Measurements from ENCODE around the gene FAM240A.

FAM240A gene

DNA sequence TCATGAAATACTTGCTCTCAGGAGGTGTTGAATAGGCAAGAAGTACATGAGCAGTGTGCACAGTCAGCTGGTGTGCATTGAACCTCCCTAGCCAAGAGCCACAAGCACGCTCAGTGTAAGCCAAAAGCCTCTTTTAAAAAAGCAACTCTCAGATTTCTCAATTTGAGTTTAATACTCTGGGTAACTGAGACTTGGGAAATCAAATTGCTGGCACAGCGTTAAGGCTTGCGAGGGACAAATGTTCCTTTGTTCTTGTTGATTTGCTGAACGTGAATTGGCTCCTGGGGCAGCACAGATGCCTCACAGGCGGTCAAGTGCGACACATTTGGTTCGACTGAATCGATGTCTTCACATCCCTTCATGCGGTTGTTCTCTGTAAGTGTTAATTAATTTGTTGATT lies at the start of gene FAM240A:
Gene FAM240A, plus strand, starts transcription at position 202 of the 400 bp plus-strand sequence. Its CDS starts 159 bp downstream, at position 361.
- DNase-seq (ENCODE audit: low read depth): no peak
- in situ Hi-C loops (cut with HindIII; ENCODE audit: low sequenced_read_pairs): no loop called here
- TF ChIP-seq CTCF (IDR thresholded peaks at IDR 0.05; ENCODE audit: low read depth, low read length, missing control alignments): no peak
- no peak within 1 kb of the TSS for H3K4me3 ChIP-seq (ENCODE audit: low read depth, low read length)

- no peak for TF ChIP-seq CTCF (IDR thresholded peaks at IDR 0.05; ENCODE audit: low read depth, low read length, missing control alignments)
- no peak overlapping the region for H3K4me3 ChIP-seq (ENCODE audit: low read depth, low read length)
- DNase-seq (ENCODE audit: low read depth): no peak
- in situ Hi-C loops (cut with HindIII; ENCODE audit: low sequenced_read_pairs): no loop called here
Observed at GRCh38 chr3:46564190-46565021, 47.9 kb upstream of the FAM240A start.

- DNase-seq (ENCODE audit: low read depth): no peak
- TF ChIP-seq CTCF (IDR thresholded peaks at IDR 0.05; ENCODE audit: low read depth, low read length, missing control alignments): no peak
- H3K4me3 ChIP-seq (ENCODE audit: low read depth, low read length): no peak overlapping the region
- in situ Hi-C loops (cut with HindIII; ENCODE audit: low sequenced_read_pairs): no loop called here
Observed at GRCh38 chr3:46565077-46565476, 47.2 kb upstream of the FAM240A start.

- in situ Hi-C loops (cut with HindIII; ENCODE audit: low sequenced_read_pairs): no loop called here
- no peak for DNase-seq (ENCODE audit: low read depth)
- TF ChIP-seq CTCF (IDR thresholded peaks at IDR 0.05; ENCODE audit: low read depth, low read length, missing control alignments): no peak
- peak overlapping the region; percentile 45 for H3K4me3 ChIP-seq (ENCODE audit: low read depth, low read length)
Observed at GRCh38 chr3:46565607-46566039, 46.7 kb upstream of the FAM240A start.

DNA sequence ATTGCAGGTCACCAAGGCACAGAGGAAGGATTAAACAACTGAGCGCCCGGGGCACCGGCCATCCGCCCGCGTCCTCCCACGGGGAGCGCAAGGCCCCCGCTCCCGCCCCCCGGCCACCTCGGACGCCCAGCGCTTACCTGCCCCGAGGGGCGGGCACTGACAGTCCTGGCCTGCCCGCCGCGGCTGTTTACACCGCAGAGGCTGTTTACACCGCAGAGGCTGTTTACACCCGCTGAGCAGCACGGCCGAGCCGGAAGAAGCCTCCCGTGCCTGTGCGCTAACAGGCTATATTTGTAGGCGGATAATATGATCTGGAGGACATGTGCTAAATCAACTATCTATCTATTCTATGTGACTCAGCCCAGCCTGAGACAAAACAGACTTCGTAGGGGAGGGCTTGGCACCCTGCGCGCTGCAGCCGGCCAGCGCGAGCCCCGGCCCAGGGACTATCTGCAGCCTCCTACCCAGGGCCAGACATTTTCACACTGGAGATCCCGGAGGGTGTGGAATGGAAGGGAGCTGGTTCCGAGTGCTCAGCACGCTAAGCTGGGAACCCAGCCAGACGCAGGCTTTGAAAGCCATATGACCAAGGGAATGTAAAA lies 46.2 kb upstream of the FAM240A start, which contains the start of gene LRRC2:
Gene LRRC2, minus strand, starts transcription at position 263 of the 602 bp plus-strand sequence. CDS start 14,711 bp downstream, outside the sequence.
- peak; percentile 8 for DNase-seq (ENCODE audit: low read depth)
- in situ Hi-C loops (cut with HindIII; ENCODE audit: low sequenced_read_pairs): no loop called here
- no peak for TF ChIP-seq CTCF (IDR thresholded peaks at IDR 0.05; ENCODE audit: low read depth, low read length, missing control alignments)
- peak within 1 kb of the TSS; percentile 45 for H3K4me3 ChIP-seq (ENCODE audit: low read depth, low read length)

GRCh38 chr3:46571684-46572083 lies 40.6 kb upstream of the FAM240A start:
- in situ Hi-C loops (cut with HindIII; ENCODE audit: low sequenced_read_pairs): no loop called here

More at GRCh38 chr3:46571684-46572083, 40.6 kb upstream of the FAM240A start:
- no peak overlapping the region for H3K4me3 ChIP-seq (ENCODE audit: low read depth, low read length)
- no peak for TF ChIP-seq CTCF (IDR thresholded peaks at IDR 0.05; ENCODE audit: low read depth, low read length, missing control alignments)
- DNase-seq (ENCODE audit: low read depth): no peak
